ENCODE measurements around the gene SP7.

GRCh38 chr12:53332744-53333143, 3.4 kb downstream of the SP7 start:
- no peak for TF ChIP-seq CTCF (conservative IDR thresholded peaks at IDR 0.05; ENCODE audit: low read depth in 2 of 2)
- no peak for TF ChIP-seq EZH2 (IDR thresholded peaks at IDR 0.05; ENCODE audit: low read depth, unreplicated experiment)
- no peak for TF ChIP-seq POLR2AphosphoS5 (IDR thresholded peaks at IDR 0.05; ENCODE audit: low read depth)
- no peak for TF ChIP-seq EZH2phosphoT487 (IDR thresholded peaks at IDR 0.05; ENCODE audit: unreplicated experiment)
- TF ChIP-seq REST (IDR thresholded peaks at IDR 0.05; ENCODE audit: unreplicated experiment), result no peak
- TF ChIP-seq ZNF114 (CRISPR knock-in tag; IDR thresholded peaks at IDR 0.05), result no peak
- no peak for TF ChIP-seq JUNB (IDR thresholded peaks at IDR 0.05; ENCODE audit: unreplicated experiment)
- TF ChIP-seq ZNF331 (CRISPR knock-in tag; IDR thresholded peaks at IDR 0.05; ENCODE audit: low read depth), result no peak
- no peak for TF ChIP-seq NANOG (IDR thresholded peaks at IDR 0.05; ENCODE audit: borderline replicate concordance)
- TF ChIP-seq ZNF462 (CRISPR knock-in tag; IDR thresholded peaks at IDR 0.05), result no peak
